ENCODE results near the gene S100P.

S100P gene

GRCh38 chr4:6688879-6689505 lies 4.7 kb upstream of the S100P start:
- H3K36me3 ChIP-seq (ENCODE audit: insufficient read depth, low read length), result no peaks in the 10 kb centered on the region
- H3K4me2 ChIP-seq (ENCODE audit: low read length), result peak overlapping the region; percentile 38
- no peaks in the 10 kb centered on the region for H3K9me3 ChIP-seq (replicated peaks; ENCODE audit: low read length)
- no peaks in the 10 kb centered on the region for H3K27me3 ChIP-seq (ENCODE audit: control insufficient read depth, insufficient read depth, low read length)
- peak overlapping the region; percentile 2 for H3K9ac ChIP-seq (ENCODE audit: low read depth, low read length)
- peak overlapping the region; percentile 9 for H3K4me3 ChIP-seq (ENCODE audit: low read length)
- peaks cover 14% of the 10 kb centered on the region for H3K4me1 ChIP-seq (ENCODE audit: control insufficient read depth, insufficient read depth, low read length)

- Histone ChIP-seq H3K4me3 (ENCODE audit: low read length) (no peak overlapping the region), H3K36me3 (ENCODE audit: insufficient read depth, low read length) (no peaks in the 10 kb centered on the region), H3K9ac (ENCODE audit: low read depth, low read length) (peak overlapping the region; percentile 2), H3K4me2 (ENCODE audit: low read length) (peak overlapping the region; percentile 38), H3K27me3 (ENCODE audit: control insufficient read depth, insufficient read depth, low read length) (no peaks in the 10 kb centered on the region), H3K9me3 (replicated peaks; ENCODE audit: low read length) (no peaks in the 10 kb centered on the region), H3K4me1 (ENCODE audit: control insufficient read depth, insufficient read depth, low read length) (peaks cover 14% of the 10 kb centered on the region)
These were observed 4.1 kb upstream of the S100P start for GRCh38 chr4:6689506-6689960.

DNA sequence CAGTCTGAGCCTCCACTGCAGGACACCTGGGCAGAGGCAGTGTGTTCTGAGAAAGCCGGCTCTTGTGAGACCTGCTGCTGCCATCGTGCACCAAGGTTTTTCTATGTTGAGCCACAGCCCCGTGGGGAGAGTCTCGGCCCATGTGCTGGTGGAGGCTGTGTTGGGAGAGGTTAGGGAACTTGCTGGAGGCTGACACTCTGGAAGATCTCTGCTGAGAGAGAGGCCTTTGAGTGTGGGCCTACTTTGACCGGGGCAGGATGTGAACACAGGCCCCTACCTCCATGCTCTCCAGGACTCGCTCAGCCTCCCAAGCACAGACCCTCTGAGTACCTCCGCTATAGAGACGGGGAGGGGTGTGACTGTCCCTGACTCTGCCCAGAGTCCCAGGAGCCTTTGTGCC lies 1.3 kb upstream of the S100P start:
- Histone ChIP-seq H3K4me1 (ENCODE audit: control insufficient read depth, insufficient read depth, low read length) (peaks cover 17% of the 10 kb centered on the region), H3K9me3 (replicated peaks; ENCODE audit: low read length) (no peaks in the 10 kb centered on the region)

DNA sequence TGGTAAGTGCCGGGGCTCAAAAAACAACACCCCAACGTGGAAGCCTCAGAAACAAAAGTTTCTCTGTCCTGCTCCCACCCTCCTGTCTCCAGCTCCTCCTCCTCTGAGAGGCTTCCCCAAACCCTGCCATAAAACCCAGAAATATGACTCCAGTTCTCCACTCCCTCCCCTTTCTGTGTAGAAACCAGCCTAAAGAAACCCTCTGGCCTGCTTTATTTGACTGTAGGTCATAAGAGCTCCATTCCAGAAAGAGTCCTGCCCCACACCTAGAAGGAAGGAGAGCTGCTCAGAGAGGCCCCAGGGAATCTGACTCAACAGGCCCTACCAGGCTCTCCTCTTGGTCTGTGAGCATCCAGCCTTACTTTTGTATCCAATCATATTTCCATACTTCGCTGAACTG lies 872 bp upstream of the S100P start:
- Histone ChIP-seq H3K4me1 (ENCODE audit: control insufficient read depth, insufficient read depth, low read length) (peaks cover 17% of the 10 kb centered on the region), H3K4me2 (ENCODE audit: low read length) (no peak overlapping the region), H3K27me3 (ENCODE audit: control insufficient read depth, insufficient read depth, low read length) (no peaks in the 10 kb centered on the region), H3K9me3 (replicated peaks; ENCODE audit: low read length) (no peaks in the 10 kb centered on the region), H3K9ac (ENCODE audit: low read depth, low read length) (no peak overlapping the region), H3K36me3 (ENCODE audit: insufficient read depth, low read length) (no peaks in the 10 kb centered on the region), H3K4me3 (ENCODE audit: low read length) (no peak overlapping the region)

More for the DNA sequence above, 1.3 kb upstream of the S100P start:
- Histone ChIP-seq H3K9ac (ENCODE audit: low read depth, low read length) (no peak overlapping the region), H3K27me3 (ENCODE audit: control insufficient read depth, insufficient read depth, low read length) (no peaks in the 10 kb centered on the region), H3K4me3 (ENCODE audit: low read length) (no peak overlapping the region), H3K4me2 (ENCODE audit: low read length) (no peak overlapping the region), H3K36me3 (ENCODE audit: insufficient read depth, low read length) (no peaks in the 10 kb centered on the region)

GRCh38 chr4:6694177-6694901 lies 661 bp downstream of the S100P start:
- Histone ChIP-seq H3K4me2 (ENCODE audit: low read length) (no peak overlapping the region), H3K36me3 (ENCODE audit: insufficient read depth, low read length) (no peaks in the 10 kb centered on the region), H3K9ac (ENCODE audit: low read depth, low read length) (no peak overlapping the region), H3K4me1 (ENCODE audit: control insufficient read depth, insufficient read depth, low read length) (peaks cover 7% of the 10 kb centered on the region), H3K9me3 (replicated peaks; ENCODE audit: low read length) (no peaks in the 10 kb centered on the region), H3K4me3 (ENCODE audit: low read length) (no peak overlapping the region), H3K27me3 (ENCODE audit: control insufficient read depth, insufficient read depth, low read length) (no peaks in the 10 kb centered on the region)

GRCh38 chr4:6695660-6696610 lies 2.3 kb downstream of the S100P start:
- Histone ChIP-seq H3K4me1 (ENCODE audit: control insufficient read depth, insufficient read depth, low read length) (peaks cover 3% of the 10 kb centered on the region), H3K4me2 (ENCODE audit: low read length) (peak overlapping the region; percentile 4), H3K9me3 (replicated peaks; ENCODE audit: low read length) (no peaks in the 10 kb centered on the region), H3K4me3 (ENCODE audit: low read length) (no peak overlapping the region), H3K9ac (ENCODE audit: low read depth, low read length) (no peak overlapping the region), H3K27me3 (ENCODE audit: control insufficient read depth, insufficient read depth, low read length) (no peaks in the 10 kb centered on the region), H3K36me3 (ENCODE audit: insufficient read depth, low read length) (no peaks in the 10 kb centered on the region)

DNA sequence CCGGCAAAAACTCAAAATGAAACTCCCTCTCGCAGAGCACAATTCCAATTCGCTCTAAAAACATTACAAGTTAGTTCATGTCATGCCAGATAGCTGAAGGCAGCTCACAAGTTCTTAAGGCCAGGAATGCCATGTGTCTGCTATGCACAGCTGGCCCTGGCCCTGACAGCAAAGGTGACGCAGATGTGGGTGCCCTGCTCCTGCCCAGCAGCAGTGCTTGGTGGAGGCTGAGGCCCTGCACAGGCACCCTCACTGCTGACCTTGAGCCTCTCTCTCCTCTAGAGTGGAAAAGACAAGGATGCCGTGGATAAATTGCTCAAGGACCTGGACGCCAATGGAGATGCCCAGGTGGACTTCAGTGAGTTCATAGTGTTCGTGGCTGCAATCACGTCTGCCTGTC lies 2.9 kb downstream of the S100P start:
- Histone ChIP-seq H3K36me3 (ENCODE audit: insufficient read depth, low read length) (no peaks in the 10 kb centered on the region), H3K4me3 (ENCODE audit: low read length) (no peak overlapping the region), H3K4me2 (ENCODE audit: low read length) (peak overlapping the region; percentile 4), H3K9me3 (replicated peaks; ENCODE audit: low read length) (no peaks in the 10 kb centered on the region), H3K9ac (ENCODE audit: low read depth, low read length) (no peak overlapping the region), H3K27me3 (ENCODE audit: control insufficient read depth, insufficient read depth, low read length) (no peaks in the 10 kb centered on the region), H3K4me1 (ENCODE audit: control insufficient read depth, insufficient read depth, low read length) (peaks cover 3% of the 10 kb centered on the region)

DNA sequence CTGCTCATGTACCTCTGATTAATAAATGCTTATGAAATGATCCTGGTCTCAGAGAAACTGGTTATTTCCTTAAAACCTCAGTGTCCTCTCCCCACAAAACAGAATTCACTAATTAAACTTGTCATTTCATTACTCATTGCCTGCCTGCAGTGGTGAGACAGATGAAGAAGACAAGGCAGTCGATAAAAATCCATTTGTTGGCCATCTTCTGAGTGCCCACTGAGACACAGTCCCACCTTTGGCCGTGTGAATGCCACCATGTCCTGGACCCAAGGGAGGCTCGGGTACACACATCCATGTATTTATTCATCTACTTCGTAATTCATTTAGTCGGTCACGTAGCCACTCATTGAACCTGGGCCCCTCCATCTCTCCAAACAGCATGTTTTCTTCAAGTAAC lies 3.5 kb downstream of the S100P start:
- no peak overlapping the region for H3K4me2 ChIP-seq (ENCODE audit: low read length)
- H3K36me3 ChIP-seq (ENCODE audit: insufficient read depth, low read length), result no peaks in the 10 kb centered on the region
- H3K4me1 ChIP-seq (ENCODE audit: control insufficient read depth, insufficient read depth, low read length), result peaks cover 3% of the 10 kb centered on the region
- no peak overlapping the region for H3K4me3 ChIP-seq (ENCODE audit: low read length)
- no peaks in the 10 kb centered on the region for H3K27me3 ChIP-seq (ENCODE audit: control insufficient read depth, insufficient read depth, low read length)
- H3K9ac ChIP-seq (ENCODE audit: low read depth, low read length), result no peak overlapping the region
- no peaks in the 10 kb centered on the region for H3K9me3 ChIP-seq (replicated peaks; ENCODE audit: low read length)

DNA sequence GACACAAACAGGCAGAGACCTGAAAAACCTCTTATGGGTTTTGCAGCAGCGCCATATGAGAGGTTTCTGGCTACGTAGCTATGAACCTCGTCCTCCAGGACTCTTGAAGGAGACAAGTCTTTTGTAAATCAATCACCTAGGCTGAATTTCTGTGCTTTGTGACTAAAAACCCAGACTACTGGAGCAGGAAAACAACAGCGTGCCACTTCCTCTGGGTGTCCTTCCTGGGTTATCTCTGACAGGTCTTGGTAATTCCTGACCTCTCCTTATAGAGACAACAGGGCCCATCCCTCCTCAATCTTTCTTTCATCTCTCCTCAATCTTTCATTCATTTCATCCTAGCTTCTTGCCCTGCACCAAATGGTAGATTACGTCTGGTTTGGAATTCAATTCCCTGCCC lies 5.7 kb downstream of the S100P start:
- H3K27me3 ChIP-seq (ENCODE audit: control insufficient read depth, insufficient read depth, low read length), result no peaks in the 10 kb centered on the region
- H3K9ac ChIP-seq (ENCODE audit: low read depth, low read length), result no peak overlapping the region
- peaks cover 3% of the 10 kb centered on the region for H3K9me3 ChIP-seq (replicated peaks; ENCODE audit: low read length)
- peaks cover 2% of the 10 kb centered on the region for H3K36me3 ChIP-seq (ENCODE audit: insufficient read depth, low read length)
- no peak overlapping the region for H3K4me3 ChIP-seq (ENCODE audit: low read length)
- H3K4me1 ChIP-seq (ENCODE audit: control insufficient read depth, insufficient read depth, low read length), result peaks cover 7% of the 10 kb centered on the region
- no peak overlapping the region for H3K4me2 ChIP-seq (ENCODE audit: low read length)

DNA sequence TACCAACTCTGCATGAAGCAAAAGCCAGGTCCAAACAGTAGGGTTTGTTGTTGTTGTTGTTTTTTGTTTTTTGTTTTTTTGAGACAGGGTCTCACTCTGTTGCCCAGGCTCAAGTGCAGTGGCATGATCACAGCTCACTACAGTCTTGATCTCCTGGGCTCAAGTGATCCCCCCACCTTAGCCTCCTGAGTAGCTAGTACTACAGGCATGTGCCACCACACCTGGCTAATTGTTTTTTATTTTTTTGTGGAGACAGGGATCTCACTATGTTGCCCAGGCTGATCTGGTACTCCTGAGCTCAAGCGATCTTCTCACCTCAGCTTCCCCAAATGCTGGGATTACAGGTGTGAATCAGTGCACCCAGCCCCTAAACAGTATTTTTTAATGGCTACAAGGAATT lies 6.2 kb downstream of the S100P start:
- peaks cover 3% of the 10 kb centered on the region for H3K9me3 ChIP-seq (replicated peaks; ENCODE audit: low read length)
- peaks cover 2% of the 10 kb centered on the region for H3K36me3 ChIP-seq (ENCODE audit: insufficient read depth, low read length)
- H3K4me1 ChIP-seq (ENCODE audit: control insufficient read depth, insufficient read depth, low read length), result peaks cover 7% of the 10 kb centered on the region
- H3K27me3 ChIP-seq (ENCODE audit: control insufficient read depth, insufficient read depth, low read length), result no peaks in the 10 kb centered on the region
- no peak overlapping the region for H3K4me2 ChIP-seq (ENCODE audit: low read length)
- no peak overlapping the region for H3K4me3 ChIP-seq (ENCODE audit: low read length)
- H3K9ac ChIP-seq (ENCODE audit: low read depth, low read length), result no peak overlapping the region

- no peak overlapping the region for H3K4me2 ChIP-seq (ENCODE audit: low read length)
- no peaks in the 10 kb centered on the region for H3K27me3 ChIP-seq (ENCODE audit: control insufficient read depth, insufficient read depth, low read length)
- H3K9me3 ChIP-seq (replicated peaks; ENCODE audit: low read length), result peaks cover 3% of the 10 kb centered on the region
- no peak overlapping the region for H3K9ac ChIP-seq (ENCODE audit: low read depth, low read length)
- peaks cover 2% of the 10 kb centered on the region for H3K36me3 ChIP-seq (ENCODE audit: insufficient read depth, low read length)
- H3K4me1 ChIP-seq (ENCODE audit: control insufficient read depth, insufficient read depth, low read length), result peaks cover 4% of the 10 kb centered on the region
- H3K4me3 ChIP-seq (ENCODE audit: low read length), result no peak overlapping the region
These were observed 7.7 kb downstream of the S100P start for GRCh38 chr4:6701371-6701770.
